Endothelial cell of umbilical vein (primary cell): ENCODE results near the gene SH3BP5L. TPM values are rescaled to one million over a fixed set of nuclear protein-coding genes. Genes with fewer than 3 reads are reported as not detected.

Experiments
- BruUV-seq: library from RNA; stranded (reverse); fragments of 400-500 nt; replicated peaks from 2 replicates; lab custom pipeline; 2021; lab: Mats Ljungman, UMichigan
- CTCF ChIA-PET: fragments of 300-600, 350-600 bp; sonication (Branson Sonifier 250); formaldehyde crosslinking; loops from one replicate; lab custom pipeline; 2021; ENCODE audit warnings: antibody characterized with exemption, inconsistent platforms; lab: Charles Lee
- POLR2A ChIA-PET: fragments of 300-600, 350-600 bp; sonication (Branson Sonifier 250); formaldehyde crosslinking; loops from one replicate; lab custom pipeline; 2021; ENCODE audit warnings: antibody characterized with exemption, inconsistent platforms; lab: Charles Lee
- DNase-seq: peaks from one replicate; pipeline ENCODE4 v3.0.0-alpha.2; 2011; ENCODE audit warnings: low read depth, low spot score
- FAIRE-seq: peaks from 2 replicates; lab custom pipeline; 2011; peaks lifted over from hg19 to GRCh38; lab: Jason Lieb, UNC
- H2AFZ ChIP-seq: 2 replicates; pipeline ENCODE4 v1.6.0; 2012; ENCODE audit warnings: low read depth, low read length, control low read depth, inconsistent platforms
- H3K27ac ChIP-seq: 2 replicates; pipeline ENCODE4 v1.5.1; 2011; ENCODE audit warnings: low read depth, mild to moderate bottlenecking, control low read depth, low read length, moderate library complexity; ENCODE audit not compliant: insufficient read depth
- H3K27me3 ChIP-seq, 2 experiments: 2 replicates each; pipeline versions ENCODE4 v1.6.0 to v1.6.1; 2011; ENCODE audit warnings: low read length in 2 of 2, mixed read lengths in 1 of 2; ENCODE audit not compliant: control insufficient read depth in 2 of 2, insufficient read depth in 2 of 2
- H3K36me3 ChIP-seq, 2 experiments: 2 replicates in 1 of 2; 3 replicates in 1 of 2; pipeline ENCODE4 v1.5.1; 2011; ENCODE audit warnings: low read length in 2 of 2, mild to moderate bottlenecking in 1 of 2, moderate library complexity in 1 of 2; ENCODE audit not compliant: control insufficient read depth in 2 of 2, insufficient read depth in 2 of 2; ENCODE audit errors: extremely low read depth in 1 of 2
- H3K4me1 ChIP-seq: 3 replicates; pipeline ENCODE4 v1.5.1; 2011; ENCODE audit warnings: mild to moderate bottlenecking, low read length; ENCODE audit not compliant: control insufficient read depth, insufficient read depth; ENCODE audit errors: extremely low read depth
- H3K4me2 ChIP-seq: 2 replicates; pipeline ENCODE4 v1.6.1; 2011; ENCODE audit warnings: low read length, control low read depth, mixed read lengths; ENCODE audit not compliant: insufficient read depth
- H3K4me3 ChIP-seq, 3 experiments: fragments of 200-600 bp in 1 of 3; sonication (generic), shearing (Covaris generic) in 1 of 3; replicated peaks in 1 of 3; 2 replicates each; pipeline ENCODE4 v1.5.1; 2011 to 2016; ENCODE audit warnings: control low read depth in 3 of 3, low read length in 3 of 3, mild to moderate bottlenecking in 2 of 3, inconsistent platforms in 1 of 3, low read depth in 1 of 3, moderate library complexity in 1 of 3; ENCODE audit not compliant: insufficient read depth in 1 of 3
- H3K79me2 ChIP-seq: 2 replicates; pipeline ENCODE4 v1.6.0; 2012; ENCODE audit warnings: low read length, inconsistent platforms; ENCODE audit not compliant: control insufficient read depth, insufficient read depth
- H3K9ac ChIP-seq: replicated peaks from 2 replicates; pipeline ENCODE3; 2011; ENCODE audit warnings: low read length, control low read depth; ENCODE audit not compliant: insufficient read depth; ENCODE audit errors: extremely low read depth
- H3K9me1 ChIP-seq: replicated peaks from 3 replicates; pipeline ENCODE4 v1.6.0; 2011; ENCODE audit warnings: mild to moderate bottlenecking, low read length; ENCODE audit not compliant: control insufficient read depth, insufficient read depth; ENCODE audit errors: extremely low read depth
- H3K9me3 ChIP-seq: replicated peaks from 2 replicates; pipeline ENCODE4 v1.5.1; 2012; ENCODE audit warnings: low read length, inconsistent platforms; ENCODE audit not compliant: control insufficient read depth, insufficient read depth
- H4K20me1 ChIP-seq: replicated peaks from 2 replicates; pipeline ENCODE3; 2011; ENCODE audit warnings: mild to moderate bottlenecking, low read length; ENCODE audit not compliant: control insufficient read depth, insufficient read depth; ENCODE audit errors: extremely low read depth
- CTCF ChIP-seq, 2 donors: IDR thresholded peaks; 1 replicate in 1 of 2; 2 replicates in 1 of 2; pipeline ENCODE4 v1.5.1; 2011; ENCODE audit warnings: low read length in 2 of 2, mild to moderate bottlenecking in 2 of 2, moderate library complexity in 2 of 2, control low read depth in 1 of 2, inconsistent platforms in 1 of 2, low read depth in 1 of 2; ENCODE audit not compliant: insufficient read depth in 1 of 2; ENCODE audit errors: extremely low read depth in 1 of 2
- EZH2 ChIP-seq: IDR thresholded peaks from 2 replicates; pipeline ENCODE4 v1.6.1; 2012; ENCODE audit warnings: borderline replicate concordance, low read depth, mild to moderate bottlenecking, moderate library complexity, low read length, inconsistent platforms; ENCODE audit not compliant: severe bottlenecking
- FOS ChIP-seq: IDR thresholded peaks from 2 replicates; pipeline ENCODE4 v1.6.1; 2011; ENCODE audit warnings: mild to moderate bottlenecking, low read length, moderate library complexity, borderline replicate concordance; ENCODE audit not compliant: insufficient read depth
- GATA2 ChIP-seq: IDR thresholded peaks from 2 replicates; pipeline ENCODE4 v1.7.0; 2011; ENCODE audit warnings: low read depth, mild to moderate bottlenecking, moderate library complexity, mixed read lengths, low read length; ENCODE audit not compliant: insufficient read length, insufficient read depth
- JUN ChIP-seq: IDR thresholded peaks from 2 replicates; pipeline ENCODE4 v1.6.1; 2011; ENCODE audit warnings: borderline replicate concordance, low read depth; ENCODE audit not compliant: insufficient read length, insufficient read depth
- MAX ChIP-seq: IDR thresholded peaks from 2 replicates; pipeline ENCODE4 v1.6.1; 2011; ENCODE audit not compliant: insufficient read depth, insufficient read length
- MYC ChIP-seq: IDR thresholded peaks from one replicate; pipeline ENCODE4 v1.6.1; 2011; ENCODE audit warnings: mild to moderate bottlenecking, low read depth, low read length
- POLR2A ChIP-seq: IDR thresholded peaks from 2 replicates; pipeline ENCODE4 v1.6.1; 2012; ENCODE audit warnings: low read depth, mild to moderate bottlenecking, control low read depth, low read length
- POLR2AphosphoS5 ChIP-seq: IDR thresholded peaks from 2 replicates; pipeline ENCODE4 v1.6.1; 2012; ENCODE audit warnings: low read depth, mild to moderate bottlenecking, control low read depth, low read length, moderate library complexity; ENCODE audit not compliant: insufficient read depth
- dilution Hi-C: fragments of 300-500 bp; cut with MboI; formaldehyde crosslinking; loops from one replicate; pipeline ENCODE4 v1.15.0; 2019; ENCODE audit warnings: low sequenced_read_pairs; ENCODE audit not compliant: extremely low pct_ligation_motif_present
- intact Hi-C: fragments of 100-400 bp; cut with micrococcal nuclease; formaldehyde crosslinking; loops from one replicate; pipeline ENCODE4 v1.10.0; 2022
- polyA plus RNA-seq, 4 experiments: library from polyadenylated mRNA; depleted of rRNA in 3 of 4; stranded (reverse) in 3 of 4; unstranded in 1 of 4; fragments of >200 nt; gene quantifications; 2 replicates each; pipeline versions ENCODE4 v1.2.1 to v1.2.3, GENCODE V29; 2011 to 2012; ENCODE audit warnings: missing spikeins in 1 of 4
- total RNA-seq: library from RNA; stranded (reverse); gene quantifications from 2 replicates; pipeline ENCODE4 v1.2.3, GENCODE V29; 2021

SH3BP5L gene
- total and polyA plus RNA-seq, 2 donors (not counting 3 experiments of a cell fraction or from before 2014, with no cell fraction given), result 24.7 TPM

- Histone ChIP-seq H2AFZ (no peak overlapping the region), H3K4me1 (peaks cover 18% of the 10 kb centered on the region), H3K9me1 (no peaks in the 10 kb centered on the region), H3K4me2 (no peak overlapping the region), H3K4me3 (no peak overlapping the region), H3K27ac (no peak overlapping the region), H3K27me3 (no peaks in the 10 kb centered on the region), H3K79me2 (peaks cover 10% of the 10 kb centered on the region), H4K20me1 (no peaks in the 10 kb centered on the region), H3K36me3 (peaks cover 0 to 5% of the 10 kb centered on the region in 2 experiments), H3K9me3 (no peaks in the 10 kb centered on the region), H3K9ac (no peak overlapping the region)
- intact Hi-C loops (no loop called here), dilution Hi-C loops (no loop called here)
- no peak for DNase-seq
- ChIA-PET POLR2A (no interaction called here), CTCF (no interaction called here)
- TF ChIP-seq EZH2 (no peak), MAX (no peak), JUN (no peak)
- BruUV-seq, result no TSS peak
- FAIRE-seq, result no peak
Measured at GRCh38 chr1:248856176-248856575, 30.5 kb upstream of the SH3BP5L start.

GRCh38 chr1:248855580-248855979, 29.9 kb upstream of the SH3BP5L start:
- ChIA-PET POLR2A (no interaction called here), CTCF (no interaction called here)
- dilution Hi-C loops (no loop called here), intact Hi-C loops (no loop called here)
- H3K9me3 ChIP-seq, result no peaks in the 10 kb centered on the region
- H4K20me1 ChIP-seq, result no peaks in the 10 kb centered on the region
- FAIRE-seq (no peak), DNase-seq (no peak)
- peaks cover 10% of the 10 kb centered on the region for H3K79me2 ChIP-seq
- no peak overlapping the region for H3K9ac ChIP-seq
- no peak for TF ChIP-seq FOS
- TF ChIP-seq EZH2, result no peak
- TF ChIP-seq CTCF (IDR thresholded peaks at IDR 0.05; ENCODE audit: extremely low read depth in 1 of 2, insufficient read depth in 1 of 2, low read depth in 1 of 2, low read length in 2 of 2), result no peak
- no peak for TF ChIP-seq JUN
- TF ChIP-seq GATA2, result no peak
- TF ChIP-seq POLR2A, result no peak
- no peak for TF ChIP-seq MAX
- TF ChIP-seq MYC, result no peak
- TF ChIP-seq POLR2AphosphoS5, result no peak
- no peak overlapping the region for H3K27ac ChIP-seq
- H3K4me1 ChIP-seq, result peaks cover 18% of the 10 kb centered on the region
- H3K9me1 ChIP-seq, result no peaks in the 10 kb centered on the region
- H3K4me3 ChIP-seq, result no peak overlapping the region
- H2AFZ ChIP-seq, result no peak overlapping the region
- peaks cover 0 to 7% of the 10 kb centered on the region in 2 experiments for H3K36me3 ChIP-seq
- no peaks in the 10 kb centered on the region for H3K27me3 ChIP-seq
- BruUV-seq, result no TSS peak
- no peak overlapping the region for H3K4me2 ChIP-seq
